H1 (cell line): ENCODE results near the gene ARHGAP22. TPM values are rescaled to one million over a fixed set of nuclear protein-coding genes. Genes with fewer than 3 reads are reported as not detected.

Experiments
- CTCF ChIA-PET: fragments of 300-600 bp; sonication (Branson Sonifier 250); formaldehyde crosslinking; loops from one replicate; lab custom pipeline; 2021; ENCODE audit not compliant: partially characterized antibody; lab: Charles Lee
- POLR2A ChIA-PET: fragments of 300-600 bp; sonication (Branson Sonifier 250); formaldehyde crosslinking; loops from one replicate; lab custom pipeline; 2021; ENCODE audit warnings: inconsistent platforms; ENCODE audit not compliant: partially characterized antibody; lab: Charles Lee
- DNase-seq, 2 experiments: peaks; one replicate each; pipeline versions ENCODE4 v3.0.0 to v3.0.0-alpha.2; 2010 to 2022; ENCODE audit warnings: low spot score in 2 of 2, low read depth in 1 of 2, mixed read lengths in 1 of 2
- FAIRE-seq: peaks from 2 replicates; lab custom pipeline; 2011; peaks lifted over from hg19 to GRCh38; lab: Jason Lieb, UNC
- H2AFZ ChIP-seq: 2 replicates; pipeline ENCODE4 v1.8.1; 2012; ENCODE audit warnings: low read length, inconsistent platforms
- H2AK5ac ChIP-seq: 2 replicates; pipeline ENCODE4 v1.6.1; 2013; ENCODE audit warnings: low read depth, low read length
- H2BK120ac ChIP-seq: replicated peaks from 2 replicates; pipeline ENCODE3; 2013; ENCODE audit warnings: low read depth, low read length, inconsistent platforms
- H2BK12ac ChIP-seq: 2 replicates; pipeline ENCODE4 v1.6.1; 2013; ENCODE audit warnings: low read depth, low read length
- H2BK15ac ChIP-seq: 2 replicates; pipeline ENCODE4 v1.6.1; 2013; ENCODE audit warnings: low read length
- H2BK20ac ChIP-seq: 2 replicates; pipeline ENCODE4 v1.6.1; 2013; ENCODE audit warnings: low read length
- H2BK5ac ChIP-seq: 2 replicates; pipeline ENCODE4 v1.6.1; 2013; ENCODE audit warnings: low read depth, low read length
- H3K14ac ChIP-seq: 2 replicates; pipeline ENCODE4 v1.6.1; 2013; ENCODE audit warnings: inconsistent platforms; ENCODE audit not compliant: insufficient read length
- H3K18ac ChIP-seq: 2 replicates; pipeline ENCODE4 v1.6.1; 2013; ENCODE audit warnings: low read length; ENCODE audit errors: extremely low read depth
- H3K23ac ChIP-seq: 2 replicates; pipeline ENCODE4 v1.6.1; 2013; ENCODE audit warnings: inconsistent platforms; ENCODE audit not compliant: insufficient read length
- H3K23me2 ChIP-seq: 2 replicates; pipeline ENCODE4 v1.6.1; 2013; ENCODE audit warnings: low read depth, low read length
- H3K27ac ChIP-seq: 2 replicates; pipeline ENCODE4 v1.6.1; 2011; ENCODE audit warnings: low read depth, low read length, inconsistent platforms
- H3K27me3 ChIP-seq, 4 experiments: replicated peaks in 1 of 4; 1 replicate in 1 of 4; 2 replicates in 3 of 4; pipeline versions ENCODE4 v1.6.1 to v1.8.1; 2011 to 2013; ENCODE audit warnings: low read length in 3 of 4, mild to moderate bottlenecking in 3 of 4, inconsistent platforms in 2 of 4, mixed read lengths in 2 of 4, moderate library complexity in 1 of 4; ENCODE audit not compliant: control insufficient read depth in 3 of 4, insufficient read depth in 3 of 4; ENCODE audit errors: extremely low read depth in 1 of 4
- H3K36me3 ChIP-seq, 4 experiments: 2 replicates each; pipeline versions ENCODE4 v1.6.1 to v1.8.1; 2011 to 2013; ENCODE audit warnings: mild to moderate bottlenecking in 4 of 4, low read length in 3 of 4, moderate library complexity in 2 of 4, control low read depth in 1 of 4, inconsistent platforms in 1 of 4; ENCODE audit not compliant: insufficient read depth in 4 of 4, control insufficient read depth in 2 of 4
- H3K4ac ChIP-seq: replicated peaks from 2 replicates; pipeline ENCODE3; 2013; ENCODE audit warnings: low read length, low read depth, mixed read lengths, inconsistent platforms; ENCODE audit not compliant: insufficient read length
- H3K4me1 ChIP-seq, 4 experiments: replicated peaks in 1 of 4; 1 replicate in 1 of 4; 2 replicates in 3 of 4; pipeline versions ENCODE4 v1.6.1 to v1.8.1; 2011 to 2013; ENCODE audit warnings: low read length in 3 of 4, inconsistent platforms in 2 of 4, mixed read lengths in 1 of 4; ENCODE audit not compliant: insufficient read depth in 4 of 4, control insufficient read depth in 3 of 4
- H3K4me2 ChIP-seq, 2 experiments: 2 replicates each; pipeline versions ENCODE4 v1.6.1 to v1.8.1; 2011 to 2013; ENCODE audit warnings: low read depth in 2 of 2, low read length in 2 of 2, control low read depth in 1 of 2, inconsistent platforms in 1 of 2, mild to moderate bottlenecking in 1 of 2; ENCODE audit not compliant: insufficient read depth in 1 of 2
- H3K4me3 ChIP-seq, 4 experiments: fragments of 200-600, 300-600 bp in 1 of 4; sonication (generic), shearing (Covaris generic), sonication (Bioruptor Twin) in 1 of 4; 2 replicates each; pipeline versions ENCODE4 v1.5.1 to v1.8.1; 2011 to 2016; ENCODE audit warnings: low read length in 4 of 4, low read depth in 3 of 4, control low read depth in 2 of 4, inconsistent platforms in 2 of 4, mild to moderate bottlenecking in 2 of 4, mixed read lengths in 1 of 4, moderate library complexity in 1 of 4; ENCODE audit not compliant: insufficient read depth in 2 of 4; ENCODE audit errors: extremely low read depth in 1 of 4
- H3K56ac ChIP-seq: replicated peaks from 2 replicates; pipeline ENCODE3; 2013; ENCODE audit warnings: low read depth, mild to moderate bottlenecking, mixed read lengths, low read length, inconsistent platforms; ENCODE audit not compliant: insufficient read length
- H3K79me1 ChIP-seq: 2 replicates; pipeline ENCODE4 v1.6.1; 2013; ENCODE audit warnings: low read depth, low read length, control low read depth
- H3K79me2 ChIP-seq, 2 experiments: 2 replicates each; pipeline versions ENCODE4 v1.6.1 to v1.8.1; 2012 to 2013; ENCODE audit warnings: low read length in 2 of 2, mild to moderate bottlenecking in 2 of 2, inconsistent platforms in 1 of 2; ENCODE audit not compliant: insufficient read depth in 2 of 2, control insufficient read depth in 1 of 2
- H3K9ac ChIP-seq, 4 experiments: replicated peaks in 1 of 4; 1 replicate in 1 of 4; 2 replicates in 3 of 4; pipeline versions ENCODE4 v1.6.1 to v1.8.1; 2011 to 2013; ENCODE audit warnings: low read depth in 3 of 4, low read length in 3 of 4, control low read depth in 2 of 4, mild to moderate bottlenecking in 2 of 4, moderate library complexity in 2 of 4, inconsistent platforms in 1 of 4; ENCODE audit errors: extremely low read depth in 1 of 4
- H3K9me3 ChIP-seq, 2 experiments: 2 replicates each; pipeline versions ENCODE4 v1.6.1 to v1.8.1; 2012 to 2013; ENCODE audit warnings: mild to moderate bottlenecking in 2 of 2, moderate library complexity in 2 of 2, control low read depth in 1 of 2, inconsistent platforms in 1 of 2, low read depth in 1 of 2, low read length in 1 of 2, mixed read lengths in 1 of 2; ENCODE audit not compliant: insufficient read depth in 2 of 2
- H4K20me1 ChIP-seq, 2 experiments: replicated peaks in 1 of 2; 2 replicates each; pipeline versions ENCODE3 to v1.8.1; 2011 to 2013; ENCODE audit warnings: inconsistent platforms in 2 of 2, low read length in 2 of 2, mild to moderate bottlenecking in 1 of 2; ENCODE audit not compliant: insufficient read depth in 2 of 2, control insufficient read depth in 1 of 2
- H4K5ac ChIP-seq: 2 replicates; pipeline ENCODE4 v1.6.1; 2013; ENCODE audit warnings: low read length, low read depth, mixed read lengths, inconsistent platforms; ENCODE audit not compliant: insufficient read length
- H4K8ac ChIP-seq: 2 replicates; pipeline ENCODE4 v1.8.0; 2013; ENCODE audit warnings: mild to moderate bottlenecking, moderate library complexity, low read length, inconsistent platforms; ENCODE audit not compliant: insufficient read depth; ENCODE audit errors: extremely low read depth
- H4K91ac ChIP-seq: replicated peaks from 2 replicates; pipeline ENCODE3; 2013; ENCODE audit warnings: low read length, mixed read lengths, inconsistent platforms; ENCODE audit not compliant: insufficient read length
- ASH2L ChIP-seq: fragments of 200-600, 300-600 bp; sonication (generic); IDR thresholded peaks from one replicate; pipeline ENCODE4 v1.7.1; 2017; ENCODE audit warnings: low read length
- BACH1 ChIP-seq: IDR thresholded peaks from 2 replicates; pipeline ENCODE4 v1.6.1; 2012; ENCODE audit warnings: low read length, improper control_type of control experiment
- BRCA1 ChIP-seq: IDR thresholded peaks from 2 replicates; pipeline ENCODE4 v1.6.1; 2012; ENCODE audit warnings: low read depth, low read length, improper control_type of control experiment
- KDM5A ChIP-seq: fragments of 200-600 bp; IDR thresholded peaks from 2 replicates; pipeline ENCODE4 v1.7.1; 2012; ENCODE audit warnings: mild to moderate bottlenecking, low read length, inconsistent platforms, mixed read lengths
- PHF8 ChIP-seq: fragments of 200-600 bp; sonication (generic); conservative IDR thresholded peaks from 2 replicates; pipeline ENCODE4 v1.7.1; 2012; ENCODE audit warnings: low read depth, mild to moderate bottlenecking, inconsistent platforms, low read length, moderate library complexity
- RAD21 ChIP-seq, 2 experiments: IDR thresholded peaks in 1 of 2; conservative IDR thresholded peaks in 1 of 2; 2 replicates each; pipeline ENCODE4 v1.6.1; 2011; ENCODE audit warnings: low read depth in 2 of 2, low read length in 2 of 2, improper control_type of control experiment in 1 of 2, inconsistent platforms in 1 of 2, mild to moderate bottlenecking in 1 of 2, moderate library complexity in 1 of 2
- SAP30 ChIP-seq: fragments of 300-600 bp; sonication (generic); IDR thresholded peaks from 2 replicates; pipeline ENCODE4 v1.7.1; 2012; ENCODE audit warnings: low read length, moderate library complexity, mild to moderate bottlenecking, inconsistent platforms; ENCODE audit not compliant: insufficient read depth, insufficient replicate concordance
- SIX5 ChIP-seq: IDR thresholded peaks from 2 replicates; pipeline ENCODE4 v1.6.1; 2011; ENCODE audit warnings: mild to moderate bottlenecking, low read depth, low read length
- SP1 ChIP-seq: IDR thresholded peaks from 2 replicates; pipeline ENCODE4 v1.6.1; 2011; ENCODE audit warnings: low read depth, low read length
- WGBS, 2 experiments: shearing (Covaris generic) in 1 of 2; methylation state at CpG; one replicate each; pipeline versions ENCODE4 v1.1.6 to v1.1.7; 2013 to 2015; ENCODE audit warnings: low lambda C conversion rate in 2 of 2, mixed read lengths in 2 of 2, inconsistent platforms in 1 of 2, low coverage in 1 of 2, missing lambda C conversion rate in 1 of 2; ENCODE audit not compliant: insufficient replicate concordance in 2 of 2, insufficient coverage in 1 of 2, insufficient read length in 1 of 2; ENCODE audit errors: extremely low coverage in 1 of 2, missing lambda C conversion rate in 1 of 2; 5-methylcytosine and 5-hydroxymethylcytosine counted together
- polyA plus RNA-seq, 7 experiments: library from polyadenylated mRNA; depleted of rRNA in 3 of 7; stranded (reverse) in 5 of 7; unstranded in 2 of 7; fragments of >200 nt in 5 of 7; fragments of 200-250 nt in 2 of 7; gene quantifications; 1 replicate in 5 of 7; 2 replicates in 1 of 7; 4 replicates in 1 of 7; pipeline versions ENCODE4 v1.2.1 to v1.2.3, GENCODE V29; 2011 to 2013; ENCODE audit warnings: missing spikeins in 2 of 7, mixed read lengths in 2 of 7
- total RNA-seq: library from RNA; stranded (reverse); fragmentation: NEBNext Ultra II Directional; extraction: Animal tissue kit (Norgen Biotek cat#: 25700); gene quantifications from 2 replicates; pipeline ENCODE4 v1.2.1, GENCODE V29; 2021

The ARHGAP22 gene
- total and polyA plus RNA-seq, 2 of the 8 experiments (the other 6 are each of a cell fraction or from before 2014, with no cell fraction given), result 3.6 to 11.2 TPM

DNA sequence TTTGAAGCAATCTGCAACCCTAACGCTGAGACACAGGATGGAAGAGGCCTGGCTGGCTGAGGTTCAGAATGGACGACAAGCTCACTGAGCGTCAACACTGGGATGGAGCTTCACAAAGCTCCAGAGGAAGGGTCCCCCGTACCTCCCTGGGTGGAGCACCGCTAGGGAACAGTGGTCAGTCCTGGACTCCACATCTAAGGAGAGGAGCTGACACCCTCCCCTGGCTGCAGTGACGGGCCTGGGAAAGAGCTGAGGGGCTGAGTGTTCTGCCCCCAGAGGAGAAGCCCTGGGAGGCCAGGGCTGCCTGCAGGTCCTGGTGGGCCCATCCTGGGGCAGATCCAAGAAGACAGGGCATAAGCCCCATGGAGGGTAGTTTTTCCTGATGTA, 146.2 kb downstream of the ARHGAP22 start:
- WGBS, 2 experiments, result 76% methylated on average over 6 of the region's 6 CpGs; no CpG with 5 or more reads in 1 of the 2 experiments
- CTCF ChIA-PET, result interaction anchor here (1.0 to 12.6 kb wide), 10 partner anchors 9 to 55 kb away, joined by 3 to 112 read pairs (median 6); no protein-coding TSS in a partner anchor
- H3K4me3 ChIP-seq, result no peak overlapping the region

More for the DNA sequence above, 146.2 kb downstream of the ARHGAP22 start:
- no peak overlapping the region for H2BK15ac ChIP-seq
- no peaks in the 10 kb centered on the region for H3K9me3 ChIP-seq
- FAIRE-seq, result no peak
- no peak overlapping the region for H2BK5ac ChIP-seq
- H2BK20ac ChIP-seq, result no peak overlapping the region
- H3K36me3 ChIP-seq, result no peaks in the 10 kb centered on the region
- no peak overlapping the region for H3K9ac ChIP-seq
- POLR2A ChIA-PET, result no interaction called here
- H3K18ac ChIP-seq, result no peak overlapping the region
- TF ChIP-seq BRCA1, result no peak
- no peak for TF ChIP-seq KDM5A
- no peak for TF ChIP-seq SIX5
- no peak for TF ChIP-seq RAD21 (IDR thresholded peaks at IDR 0.05 in 1 of 2, conservative IDR thresholded peaks at IDR 0.05 in 1 of 2; ENCODE audit: low read depth in 2 of 2, low read length in 2 of 2)
- no peak for TF ChIP-seq PHF8
- TF ChIP-seq BACH1, result no peak
- TF ChIP-seq SAP30, result no peak
- TF ChIP-seq ASH2L, result no peak
- no peak for TF ChIP-seq SP1
- TF ChIP-seq, all 59 proteins: peak for 0
- no peak overlapping the region for H3K4ac ChIP-seq
- H3K4me2 ChIP-seq, result no peak overlapping the region
- peaks cover 2 to 6% of the 10 kb centered on the region in 2 experiments for H4K20me1 ChIP-seq
- no peaks in the 10 kb centered on the region for H3K79me2 ChIP-seq
- no peaks in the 10 kb centered on the region; the same call in 1 of the 2 replicates for H3K79me1 ChIP-seq
- no peak overlapping the region for H4K5ac ChIP-seq
- no peak overlapping the region for H2BK12ac ChIP-seq
- H2AK5ac ChIP-seq, result no peak overlapping the region
- H3K27ac ChIP-seq, result no peak overlapping the region
- no peak overlapping the region for H3K23ac ChIP-seq
- H3K14ac ChIP-seq, result no peak overlapping the region
- no peak overlapping the region for H4K91ac ChIP-seq
- H3K56ac ChIP-seq, result no peak overlapping the region
- H3K27me3 ChIP-seq, result no peaks in the 10 kb centered on the region
- no peak overlapping the region for H2AFZ ChIP-seq
- H4K8ac ChIP-seq, result peak overlapping the region; percentile 45; the same call in 1 of the 2 replicates
- no peaks in the 10 kb centered on the region for H3K23me2 ChIP-seq
- DNase-seq, result no peak
- no peak overlapping the region for H2BK120ac ChIP-seq
- H3K4me1 ChIP-seq, result peaks cover 0 to 5% (median 2%) of the 10 kb centered on the region in 4 experiments; a peak in 4 of 7 replicates
